Epithelial cell of proximal tubule (primary cell): ENCODE results near the gene ICAM3. TPM values are rescaled to one million over a fixed set of nuclear protein-coding genes. Genes with fewer than 3 reads are reported as not detected.
A peak's percentile ranks its signal among the peaks of the same experiment; 100 is the strongest.

Source experiments
- DNase-seq: peaks from one replicate; pipeline ENCODE4 v3.0.0-alpha.2; 2011; ENCODE audit warnings: low read depth
- H3K4me3 ChIP-seq: 2 replicates; pipeline ENCODE4 v1.5.1; 2011; ENCODE audit warnings: low read depth, mild to moderate bottlenecking, low read length
- total RNA-seq: library from RNA; depleted of rRNA; stranded (reverse); fragments of >200 nt; gene quantifications from 2 replicates; pipeline ENCODE4 v1.2.3, GENCODE V29; 2015
- TF ChIP-seq, protein P1 (sequence below): conservative IDR thresholded peaks from 2 replicates; pipeline ENCODE4 v1.5.1; 2012; ENCODE audit warnings: low read depth, mild to moderate bottlenecking, low read length

ICAM3 gene
- total RNA-seq, 1 donor from 2014 or later, result 3.4 TPM

DNA sequence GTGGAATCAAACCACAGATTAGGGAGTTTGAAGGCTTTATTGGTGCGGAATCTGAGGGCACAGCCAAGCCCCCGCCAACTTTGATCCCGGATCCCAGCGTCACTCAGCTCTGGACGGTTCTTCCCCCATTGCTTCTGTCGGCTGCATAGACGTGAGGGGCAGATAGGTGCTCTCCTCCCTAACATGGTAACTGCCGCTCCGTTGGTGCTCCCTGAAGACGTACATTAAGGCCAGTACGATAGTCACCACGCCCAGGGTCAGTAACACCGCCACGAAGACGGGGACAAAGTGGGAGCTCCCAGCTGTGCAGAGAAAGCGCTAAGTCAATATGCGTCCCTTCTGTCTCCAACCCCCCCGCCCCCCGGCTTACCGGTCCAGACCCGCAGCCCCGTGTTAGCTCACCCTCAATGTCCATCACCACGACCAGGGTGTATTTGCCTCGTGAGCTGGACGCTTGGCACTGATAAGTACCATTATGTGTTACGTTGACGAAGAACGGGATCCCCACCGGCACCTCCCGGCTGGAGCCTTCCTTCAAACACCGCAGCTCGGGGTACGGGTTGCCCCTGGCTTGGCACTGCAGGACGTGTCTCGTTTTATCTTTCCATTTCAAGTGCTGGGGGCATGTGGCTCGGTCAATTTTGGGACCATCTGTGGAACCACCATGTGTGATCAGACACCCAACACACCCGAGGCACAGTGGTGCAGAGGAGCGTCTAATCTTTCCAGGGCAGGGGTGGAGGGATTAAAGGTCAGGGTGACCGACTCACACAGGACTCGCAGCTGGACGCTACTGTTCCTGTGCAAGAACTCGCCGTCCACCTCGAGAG, 5.5 kb downstream of the ICAM3 start:
- DNase-seq, result no peak
- peak overlapping the region; percentile 92 for H3K4me3 ChIP-seq
- TF ChIP-seq, protein P1, sequence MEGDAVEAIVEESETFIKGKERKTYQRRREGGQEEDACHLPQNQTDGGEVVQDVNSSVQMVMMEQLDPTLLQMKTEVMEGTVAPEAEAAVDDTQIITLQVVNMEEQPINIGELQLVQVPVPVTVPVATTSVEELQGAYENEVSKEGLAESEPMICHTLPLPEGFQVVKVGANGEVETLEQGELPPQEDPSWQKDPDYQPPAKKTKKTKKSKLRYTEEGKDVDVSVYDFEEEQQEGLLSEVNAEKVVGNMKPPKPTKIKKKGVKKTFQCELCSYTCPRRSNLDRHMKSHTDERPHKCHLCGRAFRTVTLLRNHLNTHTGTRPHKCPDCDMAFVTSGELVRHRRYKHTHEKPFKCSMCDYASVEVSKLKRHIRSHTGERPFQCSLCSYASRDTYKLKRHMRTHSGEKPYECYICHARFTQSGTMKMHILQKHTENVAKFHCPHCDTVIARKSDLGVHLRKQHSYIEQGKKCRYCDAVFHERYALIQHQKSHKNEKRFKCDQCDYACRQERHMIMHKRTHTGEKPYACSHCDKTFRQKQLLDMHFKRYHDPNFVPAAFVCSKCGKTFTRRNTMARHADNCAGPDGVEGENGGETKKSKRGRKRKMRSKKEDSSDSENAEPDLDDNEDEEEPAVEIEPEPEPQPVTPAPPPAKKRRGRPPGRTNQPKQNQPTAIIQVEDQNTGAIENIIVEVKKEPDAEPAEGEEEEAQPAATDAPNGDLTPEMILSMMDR, result no peak

DNA sequence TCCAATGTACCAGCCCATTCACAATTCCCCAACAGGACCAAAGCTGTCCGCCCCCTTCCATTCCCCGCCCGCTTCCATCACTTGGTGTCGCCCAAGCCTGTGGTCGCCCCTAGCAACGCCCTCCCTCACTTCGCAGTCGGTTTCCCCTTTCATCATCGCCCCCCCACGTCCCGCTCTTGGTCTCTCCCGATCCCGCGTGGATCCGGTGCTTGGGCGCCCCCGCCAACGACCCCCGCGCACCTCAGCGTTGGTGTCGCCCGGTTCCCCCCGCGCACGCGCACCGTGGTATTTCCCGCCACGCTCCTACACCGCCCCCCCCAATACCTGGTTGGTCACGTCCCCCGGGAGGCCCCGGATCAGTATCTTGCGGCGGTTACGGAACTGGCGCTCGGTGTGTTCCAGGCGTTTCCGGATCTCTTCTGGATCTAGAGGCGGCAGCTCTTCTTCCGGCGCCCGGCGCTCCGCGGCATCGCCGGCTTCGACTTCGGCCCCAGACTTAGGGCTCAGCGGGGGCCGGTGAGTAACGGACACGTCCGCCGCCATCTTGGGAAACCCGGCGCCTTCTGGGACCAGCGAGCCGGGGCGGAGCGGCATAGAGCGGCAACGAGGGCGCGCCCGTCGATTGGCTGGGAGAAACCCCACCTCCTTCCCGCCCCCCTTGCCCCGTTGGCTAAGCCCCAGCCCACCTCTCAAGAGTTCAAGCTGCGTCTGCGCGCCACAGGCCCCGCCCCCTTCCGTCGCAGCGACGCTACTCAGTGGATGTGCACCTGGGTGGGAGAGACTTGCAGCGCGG, 6.3 kb downstream of the ICAM3 start, which contains the start of gene RAVER1:
Gene RAVER1, minus strand, starts transcription at position 565 of the 793 bp plus-strand sequence. Its CDS starts 22 bp downstream, at position 543.
- H3K4me3 ChIP-seq, result peak within 1 kb of the TSS; percentile 92
- DNase-seq, result peak; percentile 56
- TF ChIP-seq, protein P1, result no peak

DNA sequence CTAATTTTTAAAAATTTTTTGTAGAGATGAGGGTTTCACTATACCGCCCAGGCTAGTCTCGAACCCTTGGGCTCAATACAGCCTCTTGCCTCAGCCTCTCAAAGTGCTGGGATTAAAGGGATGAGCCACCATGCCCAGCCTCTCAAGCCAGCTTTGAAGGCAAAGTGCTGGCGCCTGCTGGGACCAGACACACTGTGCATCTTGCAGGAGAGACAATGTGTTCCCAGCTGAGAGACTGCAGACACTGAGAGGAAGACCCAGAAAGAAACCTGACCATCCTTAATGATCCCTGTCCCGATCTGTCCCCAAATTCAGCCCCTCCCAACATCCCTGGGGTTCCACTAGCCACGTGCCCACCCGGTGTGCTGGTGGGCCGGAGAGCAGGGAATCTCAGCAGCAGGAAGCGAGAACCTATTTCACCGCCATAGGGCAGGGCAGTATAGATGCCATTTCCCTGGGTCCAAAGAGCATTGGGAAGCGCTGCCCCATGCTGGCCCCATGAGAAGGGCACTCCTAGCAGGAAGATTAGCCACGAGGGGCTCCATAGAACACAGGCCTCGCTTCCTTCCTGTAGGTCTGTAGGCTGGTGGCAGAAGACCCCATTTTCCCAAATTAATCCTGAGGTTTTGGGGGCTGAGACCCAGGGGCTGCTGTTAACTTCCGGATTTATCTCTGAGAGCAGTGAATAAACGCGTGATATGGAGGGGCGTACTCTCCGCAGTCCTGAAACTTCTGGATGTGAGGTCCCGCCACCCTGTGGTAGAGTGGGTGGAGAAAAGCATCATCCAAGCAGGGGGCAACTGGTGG, 7.1 kb downstream of the ICAM3 start:
- no peak for DNase-seq
- TF ChIP-seq, protein P1, result no peak
- H3K4me3 ChIP-seq, result peak overlapping the region; percentile 92

DNA sequence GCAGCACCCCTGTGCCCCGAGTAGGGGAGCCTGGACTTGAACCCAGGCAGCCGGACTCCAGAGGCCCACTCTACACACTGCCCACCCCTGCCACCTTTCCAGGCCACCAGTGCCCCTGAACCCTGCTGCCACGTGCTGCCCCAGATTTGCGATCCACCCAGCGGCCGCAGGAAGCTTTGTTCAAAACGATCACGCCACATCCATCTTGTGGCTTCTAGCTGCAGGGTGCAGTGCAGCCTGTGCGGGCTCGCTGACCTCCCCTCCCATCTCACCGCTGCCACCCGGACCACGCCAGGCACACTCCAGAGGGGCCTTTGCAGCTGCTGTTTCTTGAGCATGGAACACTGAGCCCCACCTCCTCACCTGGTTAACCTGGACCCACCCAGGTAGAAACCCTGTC, 9.9 kb downstream of the ICAM3 start:
- TF ChIP-seq, protein P1, result no peak
- no peak for DNase-seq
- H3K4me3 ChIP-seq, result no peak overlapping the region

DNA sequence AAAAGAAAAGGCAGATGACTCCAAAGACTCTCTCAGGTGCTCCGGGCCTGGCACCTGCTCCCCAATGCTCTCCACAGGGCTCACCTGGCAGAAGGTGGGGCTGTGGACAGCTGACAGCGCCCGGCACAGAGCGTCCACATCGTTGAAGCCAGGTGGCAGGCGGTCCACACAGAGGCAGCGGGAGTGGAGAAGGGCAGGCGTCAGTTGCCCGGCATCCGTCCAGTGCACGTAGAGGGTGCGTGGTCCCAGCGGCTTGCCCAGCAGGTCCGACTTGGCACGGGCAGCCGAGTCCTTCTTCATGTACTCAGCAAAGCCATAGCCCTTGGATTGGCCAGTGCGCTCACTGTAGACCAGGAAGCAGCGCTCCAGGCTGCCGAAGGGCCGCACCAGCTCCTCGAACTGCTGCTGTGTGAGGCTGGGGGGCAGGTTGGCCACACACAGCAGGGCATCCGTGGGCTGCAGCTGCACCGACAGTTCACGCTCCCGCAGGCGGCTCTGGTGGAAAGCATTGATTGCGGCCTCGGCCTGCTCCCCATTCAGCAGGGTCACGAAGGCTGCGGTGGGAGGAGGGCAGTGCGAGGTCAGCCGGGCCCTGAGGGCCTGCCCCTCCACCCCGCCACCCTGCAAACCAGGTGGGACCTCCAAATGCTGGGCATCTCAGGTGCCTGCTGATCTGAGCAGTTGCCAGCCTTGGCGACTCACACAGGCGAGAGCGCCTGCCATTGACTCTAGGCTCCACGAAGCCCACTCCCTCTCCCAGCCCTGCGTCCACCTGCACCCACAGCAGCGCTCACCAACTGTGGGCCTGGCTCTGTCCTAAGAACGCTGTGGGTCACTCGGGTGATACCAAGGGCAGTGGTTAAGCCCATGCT, 10.6 kb downstream of the ICAM3 start:
- TF ChIP-seq, protein P1, result no peak
- no peak overlapping the region for H3K4me3 ChIP-seq
- DNase-seq, result no peak

DNA sequence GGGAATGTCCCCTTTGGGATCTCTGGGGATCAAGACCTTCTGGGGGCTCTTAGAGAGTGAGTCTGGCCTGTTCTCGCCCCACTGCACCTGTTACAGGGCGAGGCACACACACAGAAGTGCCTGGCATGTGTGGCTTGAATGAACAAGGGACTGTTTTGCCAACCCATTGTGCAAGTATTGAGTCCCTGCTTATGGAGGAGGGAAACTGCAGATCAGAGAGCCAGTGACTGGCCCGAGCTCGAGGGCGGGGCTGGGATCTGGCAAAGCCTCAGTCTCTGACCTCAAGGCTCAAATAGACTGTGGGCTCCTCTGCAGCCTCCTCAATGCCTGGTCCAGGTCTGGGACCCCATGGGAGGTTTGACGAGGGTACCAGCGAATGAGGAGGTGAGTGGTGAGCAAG, 11.6 kb downstream of the ICAM3 start:
- TF ChIP-seq, protein P1, result no peak
- no peak for DNase-seq
- no peak overlapping the region for H3K4me3 ChIP-seq
